ENCODE data around the gene SUCLA2. TPM values are rescaled to one million over a fixed set of nuclear protein-coding genes. Genes with fewer than 3 reads are reported as not detected.
"Not testable (repeated sequence)": the region's sequence is repeated elsewhere in the genome, so short reads cannot be mapped to it uniquely, and the experiment has no call there.

The SUCLA2 gene
- total RNA-seq, 2 experiments from 2014 or later: 48.2 to 50.7 TPM

DNA sequence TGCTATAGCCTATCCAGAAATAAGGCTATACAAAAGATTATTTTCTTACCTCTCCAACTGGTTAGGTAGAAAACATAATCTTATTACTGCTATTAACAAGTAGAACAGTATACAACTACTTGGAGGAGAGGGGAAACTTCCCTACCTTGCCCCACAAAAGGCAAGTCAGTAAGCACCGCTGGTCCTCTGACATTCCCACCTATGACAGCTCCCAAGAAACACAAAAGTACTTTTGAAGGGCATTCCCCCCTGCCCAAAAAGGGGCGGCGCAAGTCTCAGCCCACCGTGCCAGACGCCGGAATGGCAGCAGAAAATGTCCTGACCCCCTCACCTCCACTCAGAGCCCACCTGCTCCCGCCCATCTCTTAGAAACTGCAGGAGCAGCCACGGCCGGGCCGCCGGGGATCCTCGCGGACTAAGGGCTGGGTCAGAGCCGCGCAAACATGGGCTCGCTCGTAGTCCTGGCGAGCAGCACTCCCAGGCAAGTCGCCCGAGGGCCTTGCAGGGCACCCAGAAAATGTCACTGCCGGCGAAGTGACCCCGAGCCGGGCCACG lies 437 bp downstream of the SUCLA2 start:
- POLR2A ChIA-PET: interaction anchor here (1.5 kb wide), 1 partner anchor 37 kb away, joined by 8 read pairs; the partner anchor contains the start of gene NUDT15
- CTCF ChIA-PET: no interaction called here

DNA sequence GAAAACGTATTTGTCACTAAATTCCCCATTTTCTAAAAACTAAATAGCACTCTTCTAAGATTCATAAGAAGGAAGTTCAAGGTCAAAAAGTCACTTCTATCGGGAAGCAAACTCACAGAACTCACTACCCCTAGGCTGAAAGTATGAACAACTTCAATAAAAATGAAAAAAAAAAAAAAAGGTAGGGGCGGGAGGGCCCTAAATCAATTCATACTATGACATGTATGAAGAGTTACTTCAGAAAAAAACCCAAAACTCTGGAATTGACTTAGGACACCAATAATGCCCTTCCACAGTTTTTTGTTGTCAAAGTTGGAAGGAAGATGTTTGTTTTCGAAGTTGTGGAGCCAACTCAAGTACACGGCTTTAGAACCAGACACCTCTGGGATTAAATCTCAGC lies 1.1 kb downstream of the SUCLA2 start:
- ChIA-PET CTCF (no interaction called here), POLR2A (no interaction called here)

DNA sequence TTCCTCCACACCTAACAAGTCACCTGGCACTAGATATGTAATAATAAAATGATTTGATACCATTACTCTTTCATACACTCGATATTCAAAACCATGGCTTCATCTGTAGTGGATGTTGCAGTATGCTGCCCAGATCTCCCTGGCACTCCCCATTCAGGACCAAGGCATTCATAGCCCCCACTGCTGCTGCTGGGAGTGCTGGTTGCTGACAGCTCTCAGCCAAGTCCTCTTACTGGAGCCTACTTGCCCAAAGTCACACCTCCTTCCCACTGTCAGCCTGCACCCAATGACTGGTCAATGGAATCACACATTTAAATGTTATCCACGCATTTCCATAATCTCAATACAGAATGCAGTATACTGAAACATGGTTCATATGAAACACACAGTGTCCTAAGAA lies 3.7 kb downstream of the SUCLA2 start:
- CTCF ChIA-PET: interaction anchor here (0.6 to 1.9 kb wide), 3 partner anchors 7 to 1109 kb away, joined by 3 to 5 read pairs (median 5); partner anchors contain the start of gene NUDT15
- POLR2A ChIA-PET: interaction anchor here (0.6 kb wide), 1 partner anchor 15 kb away, joined by 4 read pairs; no protein-coding TSS in a partner anchor

- POLR2A ChIA-PET: no interaction called here
- CTCF ChIA-PET: interaction anchor here (0.7 kb wide), 1 partner anchor 183 kb away, joined by 4 read pairs; no protein-coding TSS in a partner anchor
Observed at GRCh38 chr13:47991859-47992258, 9.2 kb downstream of the SUCLA2 start.

GRCh38 chr13:47990920-47991466 lies 10.1 kb downstream of the SUCLA2 start:
- ChIA-PET POLR2A (no interaction called here), CTCF (no interaction called here)

GRCh38 chr13:47990427-47990826 lies 10.6 kb downstream of the SUCLA2 start:
- CTCF ChIA-PET: no interaction called here
- POLR2A ChIA-PET: no interaction called here

DNA sequence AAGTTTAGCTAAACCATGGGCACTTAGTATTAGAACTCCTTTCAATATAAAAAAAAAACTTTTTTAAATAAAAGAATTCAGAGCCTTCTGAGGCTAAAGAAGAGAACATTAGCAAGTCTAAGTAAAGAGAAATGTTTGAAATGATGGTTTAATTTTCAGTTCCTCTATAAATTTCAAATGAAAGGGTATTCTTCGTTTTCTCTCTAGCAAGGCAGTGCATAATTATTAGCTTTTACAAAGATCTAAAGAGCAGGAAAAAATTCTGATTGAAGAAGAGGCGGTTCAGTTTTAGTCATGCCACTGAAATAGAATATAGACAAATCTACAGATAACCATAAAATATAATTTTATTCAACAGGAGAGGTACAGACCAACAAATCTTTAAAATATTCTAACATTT lies 18.0 kb downstream of the SUCLA2 start:
- ChIA-PET POLR2A (no interaction called here), CTCF (interaction anchor here (0.9 kb wide), 1 partner anchor 27 kb away, joined by 3 read pairs; no protein-coding TSS in a partner anchor)

DNA sequence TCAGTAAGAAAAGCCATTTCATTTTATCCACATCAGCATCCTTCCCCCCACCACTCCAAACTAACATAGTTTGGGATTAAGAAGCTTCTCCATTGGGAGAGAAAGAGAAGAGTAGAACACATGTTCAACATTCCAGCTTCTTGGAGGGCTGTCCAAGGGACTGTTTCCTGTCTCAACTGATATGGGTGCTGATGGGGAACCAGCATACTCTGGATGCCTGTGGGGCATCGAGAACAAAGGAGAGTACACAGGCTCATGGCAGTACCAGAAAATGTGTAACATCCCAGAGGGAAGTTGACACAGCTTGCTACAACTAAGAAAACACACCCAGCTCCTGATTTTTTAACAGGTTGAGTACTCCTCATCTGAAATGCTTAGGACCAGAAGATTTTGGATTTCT lies 24.7 kb downstream of the SUCLA2 start:
- POLR2A ChIA-PET: no interaction called here
- CTCF ChIA-PET: no interaction called here

- CTCF ChIA-PET: no interaction called here
- POLR2A ChIA-PET: no interaction called here
Observed at GRCh38 chr13:47964863-47965262, 36.2 kb downstream of the SUCLA2 start.

GRCh38 chr13:47962237-47962636 lies 38.8 kb downstream of the SUCLA2 start:
- ChIA-PET CTCF (no interaction called here), POLR2A (no interaction called here)

- POLR2A ChIA-PET: no interaction called here
- CTCF ChIA-PET: no interaction called here
Observed at GRCh38 chr13:47959468-47960247, 41.4 kb downstream of the SUCLA2 start.

DNA sequence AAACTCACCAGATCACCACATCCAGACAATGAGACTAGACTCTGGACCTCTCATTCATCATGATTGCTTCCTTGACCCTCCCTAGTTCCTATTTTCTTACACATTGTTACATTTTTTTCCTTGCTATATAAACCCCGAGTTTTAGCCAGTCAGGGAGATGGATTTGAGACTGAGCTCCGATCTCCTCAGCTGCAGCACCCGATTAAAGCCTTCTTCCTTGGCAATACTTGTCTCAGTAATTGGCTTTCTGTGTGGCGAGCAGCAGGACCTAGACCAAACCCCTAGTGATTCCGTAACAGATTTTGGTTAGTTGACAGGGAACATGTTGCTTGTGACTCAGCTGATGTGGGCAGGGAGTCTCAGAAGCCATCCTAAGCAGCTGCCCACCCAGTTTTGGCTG lies 44.0 kb downstream of the SUCLA2 start:
- ChIA-PET POLR2A (no interaction called here), CTCF (no interaction called here)

GRCh38 chr13:47955836-47956235 lies 45.2 kb downstream of the SUCLA2 start:
- POLR2A ChIA-PET: no interaction called here

DNA sequence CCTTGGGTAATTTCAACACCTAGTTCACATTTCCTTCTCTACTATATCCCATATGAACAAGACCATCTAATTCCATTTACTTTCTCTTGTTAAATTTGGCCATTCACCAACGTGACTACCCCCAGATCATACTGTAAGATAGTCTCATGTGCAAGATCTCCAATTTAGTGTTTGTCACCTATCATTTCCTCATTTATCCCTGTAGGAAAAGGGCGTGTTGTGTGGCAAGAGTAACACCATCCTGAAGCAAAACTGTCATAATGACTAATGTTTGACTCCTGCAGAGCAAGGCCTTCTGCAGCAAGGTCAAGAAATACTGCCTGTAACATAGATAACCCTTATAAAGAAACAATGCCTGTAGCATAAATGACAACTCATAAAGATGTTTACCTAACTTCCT lies 51.3 kb downstream of the SUCLA2 start:
- ChIA-PET CTCF (no interaction called here), POLR2A (no interaction called here)

More at GRCh38 chr13:47955836-47956235, 45.2 kb downstream of the SUCLA2 start:
- CTCF ChIA-PET: no interaction called here

DNA sequence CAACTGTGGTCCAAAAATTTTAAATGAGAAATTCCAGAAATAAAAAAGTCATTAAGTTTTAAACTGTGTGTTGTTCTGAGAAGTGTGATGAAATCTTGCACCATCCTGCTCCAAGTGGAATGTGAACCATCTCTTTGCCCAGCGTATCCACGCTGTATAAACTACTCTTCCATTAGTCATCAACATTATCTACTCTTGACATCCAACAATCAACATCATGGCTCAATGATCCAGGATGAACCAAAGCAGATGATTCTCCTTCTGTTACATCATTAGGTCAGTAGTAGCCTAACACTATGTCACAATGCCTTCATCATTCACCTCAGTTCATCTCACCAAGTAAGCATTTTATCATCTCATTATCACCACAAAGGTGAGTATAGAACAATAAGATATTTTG lies 55.3 kb downstream of the SUCLA2 start:
- ChIA-PET POLR2A (no interaction called here), CTCF (interaction anchor here (0.7 kb wide), 1 partner anchor 1051 kb away, joined by 3 read pairs; no protein-coding TSS in a partner anchor)

- CTCF ChIA-PET: interaction anchor here (0.7 kb wide), 2 partner anchors 68 to 1051 kb away, joined by 3 read pairs; no protein-coding TSS in a partner anchor
- POLR2A ChIA-PET: not testable (repeated sequence)
Observed at GRCh38 chr13:47945146-47945545, 55.9 kb downstream of the SUCLA2 start.

GRCh38 chr13:47934371-47934770 lies 66.7 kb downstream of the SUCLA2 start:
- ChIA-PET CTCF (no interaction called here), POLR2A (no interaction called here)

DNA sequence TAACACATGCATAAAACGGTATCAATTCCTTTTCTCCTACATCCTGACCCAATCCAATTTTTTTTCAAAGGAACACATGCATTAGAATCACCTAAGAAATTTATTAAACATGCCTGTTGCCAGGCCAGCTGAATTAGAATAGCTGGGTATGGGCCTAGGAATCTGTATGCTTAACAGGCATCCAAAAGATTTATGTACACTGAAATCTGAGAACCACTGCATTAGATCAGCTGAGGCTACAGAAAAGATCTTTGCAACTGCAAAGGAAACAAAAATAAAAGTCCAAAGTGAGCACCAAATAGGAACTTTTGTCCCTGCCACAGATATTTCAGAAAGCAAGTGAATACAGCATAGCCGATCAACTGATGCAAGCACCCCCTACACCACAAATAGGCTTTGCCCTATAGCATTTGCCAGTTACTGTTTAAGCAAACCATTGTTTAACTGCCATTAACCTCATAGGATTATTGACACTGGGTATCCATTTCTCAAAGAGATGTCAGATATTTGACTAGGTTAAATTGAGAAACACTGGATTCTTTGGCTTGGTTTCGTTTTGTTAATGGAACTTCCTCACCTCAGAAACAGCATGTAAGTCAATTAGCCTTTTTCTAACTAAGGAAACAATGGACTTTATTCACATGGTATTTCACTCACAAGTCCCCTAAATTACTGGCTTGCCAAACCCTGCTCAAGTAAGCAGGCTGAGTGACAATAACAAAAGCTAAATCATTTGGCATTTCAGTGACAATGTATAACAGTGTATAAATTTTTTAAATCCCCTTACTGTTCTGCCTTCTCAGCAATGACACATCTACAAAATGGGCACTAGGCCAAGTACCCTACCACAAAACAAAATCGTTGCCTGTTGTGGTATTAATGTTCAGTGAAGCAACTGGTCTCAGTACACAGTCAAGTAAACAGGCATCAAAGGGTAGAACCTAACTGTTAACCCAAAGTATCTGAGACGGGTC lies 67.8 kb downstream of the SUCLA2 start:
- ChIA-PET POLR2A (no interaction called here), CTCF (no interaction called here)

DNA sequence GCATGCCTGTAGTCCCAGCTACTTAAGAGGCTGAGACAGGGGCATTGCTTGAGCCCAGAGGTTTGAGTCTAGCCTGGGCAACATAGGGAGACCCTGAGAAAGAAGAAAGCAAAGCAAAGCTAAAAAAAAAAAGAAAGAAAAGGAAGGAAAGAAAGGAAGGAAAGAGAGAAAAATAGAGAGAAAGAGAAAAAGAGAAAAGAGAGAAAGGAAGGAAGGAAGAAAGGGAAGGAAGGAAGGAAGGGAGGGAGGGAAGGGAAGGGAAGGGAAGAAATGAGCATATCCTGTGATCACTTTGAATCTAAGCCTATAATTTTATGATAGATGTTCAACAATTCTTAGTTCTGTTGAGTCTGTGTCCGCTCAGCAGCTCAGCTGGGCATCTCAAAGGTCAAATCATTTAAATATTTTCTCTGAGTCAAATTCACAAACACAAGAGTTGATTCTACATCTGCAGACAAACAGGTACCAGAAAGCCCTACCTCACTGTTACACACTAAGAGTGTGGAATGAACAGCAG lies 70.4 kb downstream of the SUCLA2 start:
- POLR2A ChIA-PET: no interaction called here
- CTCF ChIA-PET: no interaction called here

DNA sequence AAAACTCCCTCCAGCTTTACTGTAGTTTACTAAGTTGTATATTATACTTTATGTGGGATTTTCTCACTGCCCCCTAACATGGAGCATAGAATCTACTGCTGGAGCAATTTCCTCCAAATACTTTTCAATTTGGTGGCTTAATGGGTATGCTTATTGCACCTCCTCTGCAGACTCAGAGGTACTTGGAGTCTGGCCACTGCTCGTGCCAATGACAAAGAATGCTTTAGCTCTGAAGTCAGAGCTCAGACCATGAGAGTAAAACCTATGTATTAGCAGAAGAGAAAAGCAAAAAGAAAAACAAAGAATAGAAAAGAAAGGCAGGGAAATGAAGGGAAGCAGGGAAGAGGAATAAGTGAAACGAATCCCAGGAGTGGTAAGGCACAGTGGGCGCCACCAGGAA lies 71.9 kb downstream of the SUCLA2 start:
- ChIA-PET CTCF (no interaction called here), POLR2A (no interaction called here)

All from activated CD8-positive, alpha-beta memory T cell treated with anti-CD3 and anti-CD28 coated beads for 36 hours (primary cell).